ENCODE data around the gene SLC12A8. TPM values are rescaled to one million over a fixed set of nuclear protein-coding genes. Genes with fewer than 3 reads are reported as not detected.

SLC12A8 gene
- total and polyA plus RNA-seq, 10 of the 15 experiments (the other 5 are each of a cell fraction or from before 2014, with no cell fraction given), result 2.5 to 71.6 (median 50.1) TPM

DNA sequence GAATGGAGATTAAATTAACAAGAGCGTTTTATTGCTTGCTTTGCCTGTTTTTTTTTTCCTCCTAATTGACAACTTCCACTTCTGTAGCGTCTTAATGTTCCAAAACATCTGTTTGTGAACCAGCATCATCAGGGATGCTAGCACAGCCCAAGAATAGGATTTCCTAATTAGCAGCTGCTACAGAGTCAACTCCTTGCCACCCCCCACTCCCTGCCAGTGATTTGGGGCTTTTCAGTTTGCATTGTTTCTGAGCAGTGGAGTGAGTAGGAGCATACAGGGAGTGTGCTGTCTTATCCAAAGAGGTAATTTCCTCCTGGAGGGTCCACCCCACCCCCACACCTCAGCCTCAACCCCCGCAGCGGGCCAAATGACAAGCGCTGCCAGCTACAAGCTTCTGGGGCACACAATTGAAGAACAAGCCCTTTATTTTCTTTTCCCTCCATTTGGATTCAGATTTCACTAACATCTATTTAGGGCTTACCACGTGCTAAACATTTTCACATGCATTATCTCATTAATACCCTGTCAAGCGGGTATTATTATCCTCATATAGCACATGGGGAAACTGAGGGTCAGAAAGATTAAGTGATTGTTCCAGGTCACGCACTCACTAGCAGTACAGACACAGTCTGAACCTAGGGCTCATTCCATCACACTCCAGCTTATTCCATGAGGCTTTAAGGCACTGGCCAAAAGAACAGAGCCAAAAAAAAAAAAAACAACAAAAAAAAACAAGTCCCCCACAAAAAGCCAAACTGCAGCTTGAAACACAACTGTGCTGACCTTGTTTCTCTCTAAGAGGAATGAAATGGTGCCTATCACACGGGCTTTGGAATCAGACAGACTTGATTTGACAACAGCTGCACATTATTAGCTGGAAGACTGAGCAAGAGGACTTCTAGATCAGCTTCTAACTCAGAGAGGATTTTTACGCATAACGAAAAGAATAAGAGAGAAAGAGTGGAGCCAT is 173.1 kb downstream of the SLC12A8 start:
- intact Hi-C loops (cut with micrococcal nuclease; ENCODE audit: unreplicated experiment), result no loop called here
- peaks cover 4% of the 10 kb centered on the region for H3K4me1 ChIP-seq (ENCODE audit: control insufficient read depth, insufficient read depth, low read length)
- ATAC-seq, result no peak
- H3K9me3 ChIP-seq (replicated peaks; ENCODE audit: control insufficient read depth, insufficient read depth, low read length), result peaks cover 37% of the 10 kb centered on the region
- H3K36me3 ChIP-seq (ENCODE audit: control insufficient read depth in 2 of 2, insufficient read depth in 2 of 2, low read length in 1 of 2), result peaks cover 2 to 6% of the 10 kb centered on the region in 2 experiments; a peak in 3 of 4 replicates
- ChIA-PET SMC1A (ENCODE audit: uncharacterized antibody, unreplicated experiment) (interaction anchor here (0.7 to 2.1 kb wide), 4 partner anchors 12 to 67 kb away, joined by 3 to 7 read pairs (median 4); no protein-coding TSS in a partner anchor), CTCF (interaction anchor here (1.1 to 2.8 kb wide), 3 partner anchors 13 to 110 kb away, joined by 3 to 10 read pairs (median 3); no protein-coding TSS in a partner anchor), POLR2A (interaction anchor here (0.6 to 0.7 kb wide), 3 partner anchors 14 to 136 kb away, joined by 3 to 5 read pairs (median 5); no protein-coding TSS in a partner anchor), RAD21 (ENCODE audit: unreplicated experiment) (interaction anchor here (0.6 kb wide), 1 partner anchor 278 kb away, joined by 3 read pairs; no protein-coding TSS in a partner anchor)
- H3K27me3 ChIP-seq (replicated peaks in 1 of 2; ENCODE audit: control insufficient read depth in 2 of 2, insufficient read depth in 2 of 2, low read length in 1 of 2), result no peaks in the 10 kb centered on the region
- H3K4me2 ChIP-seq (ENCODE audit: control insufficient read depth, insufficient read depth), result no peak overlapping the region
- H3K9ac ChIP-seq (ENCODE audit: control insufficient read depth, insufficient read depth, low read length), result no peak overlapping the region
- H3K27ac ChIP-seq (ENCODE audit: control insufficient read depth, insufficient read depth), result no peak overlapping the region
- no peak overlapping the region for H2AFZ ChIP-seq (ENCODE audit: control insufficient read depth, low read depth, low read length)
- H3K4me3 ChIP-seq, result no peak overlapping the region
- 94% methylated on average over 11 of the region's 11 CpGs for WGBS (ENCODE audit: insufficient coverage, insufficient replicate concordance, low lambda C conversion rate, missing lambda C conversion rate)
- TF ChIP-seq PAX8 (IDR thresholded peaks at IDR 0.05), result no peak
- TF ChIP-seq POLR2AphosphoS5 (IDR thresholded peaks at IDR 0.05; ENCODE audit: low read length), result no peak
- no peak for TF ChIP-seq ZBED1 (IDR thresholded peaks at IDR 0.05; ENCODE audit: borderline replicate concordance)
- TF ChIP-seq NR2C1 (IDR thresholded peaks at IDR 0.05), result no peak
- no peak for TF ChIP-seq GABPA (IDR thresholded peaks at IDR 0.05; ENCODE audit: low read depth)
- TF ChIP-seq POLR2A (IDR thresholded peaks at IDR 0.05; ENCODE audit: low read depth, low read length), result no peak
- TF ChIP-seq EP300 (IDR thresholded peaks at IDR 0.05; ENCODE audit: borderline replicate concordance in 1 of 2, control insufficient read depth in 1 of 2, low read depth in 2 of 2, low read length in 2 of 2), result no peak
- H3K79me2 ChIP-seq (ENCODE audit: control insufficient read depth, insufficient read depth, low read length), result peaks cover 27% of the 10 kb centered on the region
- no peaks in the 10 kb centered on the region for H4K20me1 ChIP-seq (ENCODE audit: control insufficient read depth, insufficient read depth)
- in situ Hi-C loops (cut with MboI), result no loop called here
- no TSS peak for BruUV-seq (replicated peaks)
- FAIRE-seq, result no peak
- no peak for DNase-seq (ENCODE audit: low read depth, low spot score)
